GM21367 (cell line): ENCODE measurements around the gene INSM1.
A peak's percentile ranks its signal among the peaks of the same experiment; 100 is the strongest.
"Not testable (repeated sequence)": the region's sequence is repeated elsewhere in the genome, so short reads cannot be mapped to it uniquely, and the experiment has no call there.

Source experiments
- ATAC-seq: cut with Tn5 transposase; IDR thresholded peaks from one replicate; pipeline ENCODE4 v1.9.1; 2021; ENCODE audit not compliant: unreplicated experiment

Gene INSM1, protein sequence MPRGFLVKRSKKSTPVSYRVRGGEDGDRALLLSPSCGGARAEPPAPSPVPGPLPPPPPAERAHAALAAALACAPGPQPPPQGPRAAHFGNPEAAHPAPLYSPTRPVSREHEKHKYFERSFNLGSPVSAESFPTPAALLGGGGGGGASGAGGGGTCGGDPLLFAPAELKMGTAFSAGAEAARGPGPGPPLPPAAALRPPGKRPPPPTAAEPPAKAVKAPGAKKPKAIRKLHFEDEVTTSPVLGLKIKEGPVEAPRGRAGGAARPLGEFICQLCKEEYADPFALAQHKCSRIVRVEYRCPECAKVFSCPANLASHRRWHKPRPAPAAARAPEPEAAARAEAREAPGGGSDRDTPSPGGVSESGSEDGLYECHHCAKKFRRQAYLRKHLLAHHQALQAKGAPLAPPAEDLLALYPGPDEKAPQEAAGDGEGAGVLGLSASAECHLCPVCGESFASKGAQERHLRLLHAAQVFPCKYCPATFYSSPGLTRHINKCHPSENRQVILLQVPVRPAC

DNA sequence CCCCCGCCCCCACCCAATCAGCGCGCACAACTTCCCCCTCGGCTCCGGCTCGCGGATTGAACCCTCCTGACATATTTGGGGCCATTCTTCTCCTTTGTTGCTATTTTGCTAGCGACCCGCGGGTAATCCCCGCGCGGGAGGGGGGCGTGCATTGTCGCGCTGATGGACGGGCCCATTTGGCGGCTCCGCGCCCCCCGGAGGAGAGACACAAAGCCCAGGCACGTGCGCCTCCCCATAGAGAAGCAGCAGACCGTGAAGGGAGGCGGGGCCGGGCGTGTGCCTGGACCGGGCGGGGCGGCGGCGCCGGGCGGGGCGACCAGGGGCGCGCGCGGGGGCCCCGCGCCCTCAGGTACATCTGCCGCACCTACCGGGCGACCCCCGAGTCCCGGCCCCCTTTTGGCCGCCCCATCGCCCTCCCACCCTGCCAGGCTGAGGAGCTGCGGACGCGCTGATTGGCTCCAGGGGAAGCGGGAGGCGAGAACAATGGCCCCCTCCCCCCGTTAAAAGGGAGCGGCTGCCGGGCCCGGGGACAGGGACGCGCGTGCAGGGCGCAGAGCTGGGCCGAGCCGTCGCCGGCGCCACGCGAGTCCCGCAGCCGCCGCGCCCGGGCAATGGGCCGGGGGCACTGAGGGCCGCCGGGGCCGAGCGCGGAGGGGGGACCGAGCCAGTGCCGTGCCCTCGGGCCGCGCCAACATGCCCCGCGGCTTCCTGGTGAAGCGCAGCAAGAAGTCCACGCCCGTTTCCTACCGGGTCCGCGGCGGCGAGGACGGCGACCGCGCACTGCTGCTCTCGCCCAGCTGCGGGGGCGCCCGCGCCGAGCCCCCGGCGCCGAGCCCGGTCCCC, at the start of gene INSM1:
INSM1 (plus strand) TSS at position 530 of the 843 bp plus-strand sequence; CDS start at position 694, 164 bp downstream.
- ATAC-seq = no peak

DNA sequence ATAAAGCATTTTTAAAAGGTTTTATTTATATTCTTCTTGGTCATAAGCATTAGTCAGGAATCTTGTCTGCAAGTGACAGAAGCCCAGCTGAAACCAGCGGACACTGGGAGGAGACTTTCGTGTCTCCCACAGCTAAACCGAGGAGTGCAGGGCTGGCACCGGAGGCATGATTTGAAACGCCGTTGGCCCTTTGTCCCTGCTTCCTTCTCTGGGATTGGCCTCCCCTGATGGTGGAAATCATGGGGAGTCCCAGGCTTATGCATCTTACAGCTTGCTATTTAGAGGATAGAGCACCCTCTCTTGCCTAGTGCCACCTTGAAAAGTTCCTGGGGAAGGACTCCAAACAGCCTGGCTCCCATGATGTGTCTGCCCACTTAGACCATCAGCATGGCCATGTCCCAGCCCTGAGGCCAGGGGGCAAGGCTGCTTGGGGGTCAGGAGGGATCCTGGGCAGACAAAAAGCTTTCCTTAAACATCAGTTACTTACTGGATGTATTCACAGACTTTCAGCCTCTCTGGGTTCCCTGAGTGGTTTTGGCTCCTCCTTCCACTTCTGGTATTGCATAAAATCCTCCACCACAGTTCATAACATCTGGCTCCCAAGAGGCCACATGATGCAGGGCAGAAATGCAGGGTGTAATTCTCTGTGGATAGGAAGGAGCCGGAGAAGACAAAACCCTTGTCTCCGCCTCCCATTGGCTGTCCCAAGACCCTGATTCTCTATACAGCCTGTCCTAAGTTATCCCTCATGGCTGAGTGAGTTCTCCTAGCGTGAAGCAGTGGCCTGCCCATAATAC, 49.3 kb upstream of the INSM1 start:
- ATAC-seq = no peak

DNA sequence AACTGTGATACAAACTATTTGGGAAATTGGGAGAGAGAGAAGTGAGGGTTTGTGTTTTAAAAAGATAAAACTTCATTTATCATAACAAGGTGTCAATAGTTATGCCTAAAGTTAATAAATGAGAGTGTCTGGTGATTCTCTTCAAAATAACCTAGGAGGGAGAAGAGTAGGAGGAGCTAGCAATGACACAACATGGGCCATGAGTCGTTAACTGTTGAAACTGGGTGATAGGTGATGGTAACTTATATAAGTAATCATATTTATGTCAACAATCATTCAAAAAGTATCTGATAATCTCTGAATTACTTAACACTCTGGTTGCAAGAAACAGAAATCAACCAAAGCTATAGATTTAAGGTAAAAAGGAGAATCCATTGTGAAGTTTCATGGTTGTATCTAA, 46.8 kb upstream of the INSM1 start:
- ATAC-seq = no peak

DNA sequence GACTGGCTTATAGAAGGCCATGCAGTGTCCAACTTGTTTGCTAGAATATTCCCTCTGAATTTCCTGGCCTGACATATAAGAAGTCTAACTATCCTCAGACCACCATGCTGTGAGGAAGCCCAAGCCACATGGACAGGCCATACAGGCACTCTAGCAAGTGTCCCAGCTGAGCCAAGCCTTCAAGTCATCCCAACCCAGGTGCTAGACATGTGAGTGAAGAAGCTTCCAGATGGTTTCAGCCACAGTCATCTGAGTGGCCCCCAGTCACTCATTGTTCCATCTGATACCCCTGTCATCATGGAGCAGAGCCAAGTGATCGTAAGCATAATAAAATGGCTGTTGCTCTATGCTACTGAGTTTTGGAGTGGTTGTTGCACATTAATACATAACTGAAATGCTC, 46.0 kb upstream of the INSM1 start:
- no peak for ATAC-seq

DNA sequence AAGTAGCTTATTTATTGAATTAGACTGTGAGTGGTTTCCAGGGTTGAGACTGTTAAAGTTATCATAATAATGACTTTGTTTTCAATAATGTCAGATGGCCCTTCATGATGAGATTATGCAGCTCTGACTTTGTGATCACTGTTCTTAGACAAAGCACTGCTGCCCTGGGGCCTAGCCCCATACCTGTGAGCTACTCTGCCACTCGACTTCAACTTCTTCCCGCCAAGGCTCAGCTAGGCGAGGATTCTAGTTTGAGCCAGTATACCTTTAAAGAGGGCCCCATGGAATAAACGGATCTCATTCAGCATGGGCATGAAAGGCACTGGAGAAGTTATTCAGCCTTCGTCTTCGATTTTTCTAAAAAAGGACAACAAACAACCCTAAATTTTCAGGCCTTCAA, 45.0 kb upstream of the INSM1 start:
- ATAC-seq = no peak

DNA sequence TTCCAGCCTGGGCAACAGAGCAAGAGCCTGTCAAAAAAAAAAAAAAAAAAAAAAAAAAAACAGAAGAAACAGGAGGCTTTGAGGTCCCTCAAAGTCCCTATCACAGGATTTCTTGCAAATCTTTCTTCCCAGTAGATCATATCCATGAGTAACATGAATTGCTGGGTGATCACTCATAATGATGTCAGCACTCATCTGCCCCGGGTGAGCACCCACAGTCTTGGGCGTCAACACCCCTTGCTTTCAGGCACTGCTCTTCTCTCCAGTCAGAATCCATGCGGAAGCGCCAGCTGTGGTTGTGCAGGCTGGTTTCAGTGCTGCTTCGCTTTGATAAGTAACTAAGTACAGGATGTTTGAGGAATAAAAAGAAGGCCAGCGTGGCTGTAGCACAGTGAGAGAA, 40.2 kb upstream of the INSM1 start:
- no peak for ATAC-seq

DNA sequence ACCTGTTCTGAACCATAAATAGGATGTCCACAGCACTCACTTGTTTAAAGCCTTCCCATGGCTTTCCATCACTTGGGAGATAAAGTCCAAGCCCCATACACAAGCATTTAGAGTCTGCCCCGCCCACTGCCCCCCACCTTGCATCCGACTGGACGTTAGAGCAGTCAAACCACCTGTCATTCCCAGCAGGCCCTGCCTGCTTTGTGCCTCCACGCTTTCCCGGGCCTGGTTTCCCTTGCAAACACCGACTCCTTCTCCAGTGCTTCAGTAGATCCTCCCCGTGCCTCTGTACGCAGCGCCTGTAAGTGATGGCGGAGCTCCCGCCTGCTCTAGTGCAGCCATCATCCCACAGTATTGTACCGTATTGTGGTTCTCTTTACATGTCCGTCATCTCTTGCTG, 38.3 kb upstream of the INSM1 start:
- ATAC-seq = no peak

DNA sequence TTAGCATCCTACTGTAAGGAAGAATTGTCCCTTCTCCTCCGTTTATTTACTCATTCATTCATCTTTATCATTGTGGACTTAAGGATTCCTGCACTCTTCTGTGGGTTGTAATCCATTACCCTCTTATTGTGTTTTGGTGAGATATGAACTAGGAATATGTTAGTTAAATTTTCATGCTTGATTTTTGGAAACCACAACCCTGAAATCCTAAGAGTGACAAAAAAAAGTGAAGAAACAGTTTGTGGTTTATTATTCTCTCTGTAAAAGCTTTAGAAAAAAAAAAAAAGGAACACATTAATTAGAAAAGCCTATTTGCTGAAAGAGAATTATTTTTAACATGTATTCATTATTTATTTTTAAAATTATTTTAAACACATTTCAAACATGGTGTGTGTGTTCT, 36.7 kb upstream of the INSM1 start:
- ATAC-seq = no peak

DNA sequence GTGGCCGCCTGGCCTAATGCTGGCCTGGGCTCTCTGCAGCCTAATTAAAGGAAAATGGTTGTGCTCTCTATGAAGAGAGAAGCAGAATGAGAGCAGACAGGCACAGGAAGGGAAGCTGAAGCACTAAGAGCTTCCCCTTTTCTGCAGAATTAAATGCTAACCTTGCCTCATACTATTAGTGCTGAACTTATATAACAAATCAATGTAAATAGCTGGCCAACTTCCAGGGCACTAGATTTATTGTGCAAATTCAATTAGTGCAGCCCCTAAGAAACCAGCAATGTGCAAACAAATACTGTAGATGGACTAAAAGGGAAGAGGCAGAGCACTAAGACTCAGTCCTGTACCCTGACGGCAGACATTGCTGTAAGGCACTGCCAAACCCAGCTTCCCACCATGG, 36.1 kb upstream of the INSM1 start:
- ATAC-seq = no peak

DNA sequence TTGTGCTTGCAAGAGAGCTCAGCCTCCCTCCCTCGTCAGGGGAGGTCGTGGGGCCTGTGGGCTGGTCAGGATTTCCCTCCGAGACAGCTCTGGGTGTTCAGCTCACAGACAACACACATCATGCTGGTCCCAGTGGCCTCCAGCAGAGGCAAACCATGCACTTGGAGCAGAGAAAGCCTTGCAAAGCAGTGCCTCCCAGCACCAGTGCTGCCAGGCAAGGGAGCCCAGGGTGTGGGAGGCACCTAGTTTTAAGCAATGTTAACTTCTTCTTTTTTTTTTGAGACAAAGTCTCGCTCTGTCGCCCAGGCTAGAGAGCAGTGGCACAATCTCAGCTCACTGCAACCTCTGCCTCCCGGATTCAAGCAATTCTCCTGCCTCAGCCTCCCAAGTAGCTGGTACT, 34.0 kb upstream of the INSM1 start:
- no peak for ATAC-seq

DNA sequence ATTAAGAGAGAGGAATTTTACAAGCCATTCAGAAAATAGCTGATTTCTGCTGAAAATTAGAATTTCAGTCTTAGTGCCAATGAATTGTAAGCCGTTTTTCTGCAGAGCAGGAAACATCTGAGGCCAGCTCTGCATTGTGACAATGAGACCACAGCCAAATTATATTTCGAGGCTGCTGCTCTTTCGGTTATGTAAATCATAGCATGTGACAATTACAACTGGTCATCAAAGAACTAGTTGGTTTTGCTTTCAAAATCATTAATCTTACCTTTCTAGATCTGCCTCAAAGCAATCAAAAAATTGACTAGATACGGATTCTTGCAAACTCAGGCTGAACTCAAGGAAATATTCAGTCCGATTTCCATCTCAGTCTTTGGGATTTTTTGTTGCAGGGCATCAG, 33.4 kb upstream of the INSM1 start:
- peak; percentile 96 for ATAC-seq

DNA sequence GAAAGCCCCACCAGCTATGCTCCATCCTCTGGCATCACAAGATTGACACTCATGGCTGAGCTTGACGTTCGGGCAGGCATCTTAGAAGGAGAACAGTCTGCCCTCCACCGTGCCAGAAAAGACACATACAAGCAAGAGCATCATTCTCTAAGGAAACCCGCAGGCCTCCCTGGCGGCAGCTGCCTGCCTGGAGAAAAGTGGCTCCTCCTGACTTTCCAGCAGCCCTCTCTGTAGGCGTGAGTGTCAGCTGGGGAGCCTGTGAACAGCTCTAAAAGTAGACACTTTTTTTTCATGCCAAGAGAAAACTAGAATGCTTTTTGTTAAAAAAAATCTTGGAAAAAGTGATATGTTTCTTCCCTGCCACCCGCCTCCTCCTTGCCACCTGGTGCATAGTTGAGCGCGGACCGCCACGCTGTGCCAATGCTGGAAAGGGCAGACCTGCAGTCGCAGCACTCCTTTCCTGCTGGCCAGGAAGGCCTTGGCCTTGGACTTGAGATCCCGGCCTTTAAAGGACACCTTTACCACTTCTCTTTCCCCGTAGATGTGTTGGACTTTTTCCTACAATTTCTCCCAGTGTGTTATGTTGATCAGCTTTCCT, 29.7 kb upstream of the INSM1 start:
- no peak for ATAC-seq

DNA sequence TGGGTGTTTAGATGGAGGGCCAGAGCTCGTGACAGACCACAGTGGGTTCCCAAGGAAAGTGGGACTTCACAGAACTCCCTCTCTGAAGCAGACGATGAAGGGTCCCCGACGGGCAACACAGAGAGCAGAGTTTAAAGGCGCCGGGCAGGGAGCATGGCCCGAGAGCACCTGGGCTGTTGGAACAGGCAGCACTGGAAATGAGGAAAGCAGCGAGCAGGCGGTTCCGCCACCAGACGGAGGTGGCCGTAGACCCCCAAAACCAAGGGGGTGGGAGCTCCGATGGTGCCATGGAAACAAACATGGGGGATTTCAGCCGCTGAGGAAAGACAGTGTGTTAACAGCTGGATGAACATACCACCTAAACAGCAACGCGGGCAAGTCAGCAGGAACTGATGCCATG, 27.5 kb upstream of the INSM1 start:
- ATAC-seq = no peak

DNA sequence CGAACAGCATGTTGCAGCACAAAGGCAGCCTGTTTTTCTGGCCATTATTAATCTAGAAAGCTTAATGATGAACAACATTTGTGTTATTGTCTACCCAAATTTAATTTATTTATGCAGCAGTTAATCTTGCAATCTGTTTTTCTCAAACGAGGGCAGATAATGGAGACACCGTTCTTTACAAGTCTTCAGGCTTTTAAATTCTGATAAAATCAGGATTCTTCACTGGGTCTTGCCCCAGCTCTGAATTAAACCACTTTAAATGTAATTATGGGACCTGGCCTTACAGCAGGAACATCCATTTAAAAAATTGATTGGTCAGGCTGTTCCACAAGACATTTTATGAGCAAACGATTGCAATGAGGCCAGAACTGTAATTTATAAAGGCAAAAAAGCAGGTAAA, 26.5 kb upstream of the INSM1 start:
- no peak for ATAC-seq

DNA sequence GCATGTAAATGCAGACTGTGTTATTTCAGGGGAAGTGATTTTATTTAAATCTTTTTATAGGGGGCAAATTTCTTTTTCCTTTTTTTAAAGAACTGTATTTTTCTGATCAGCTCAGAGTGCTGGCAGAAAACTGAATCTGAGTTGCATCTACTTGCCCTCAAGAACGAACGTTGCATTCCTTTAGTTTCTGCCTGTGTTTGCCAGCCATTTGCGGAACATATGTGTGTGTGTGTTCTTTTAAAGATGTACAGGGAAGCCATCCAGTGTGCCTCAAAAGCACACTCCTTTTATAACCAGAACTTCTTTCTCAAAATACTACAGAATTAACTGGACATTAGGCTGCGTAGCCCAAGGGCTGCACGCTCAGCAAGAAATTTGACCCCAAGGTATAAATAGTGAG, 25.8 kb upstream of the INSM1 start:
- ATAC-seq = no peak

DNA sequence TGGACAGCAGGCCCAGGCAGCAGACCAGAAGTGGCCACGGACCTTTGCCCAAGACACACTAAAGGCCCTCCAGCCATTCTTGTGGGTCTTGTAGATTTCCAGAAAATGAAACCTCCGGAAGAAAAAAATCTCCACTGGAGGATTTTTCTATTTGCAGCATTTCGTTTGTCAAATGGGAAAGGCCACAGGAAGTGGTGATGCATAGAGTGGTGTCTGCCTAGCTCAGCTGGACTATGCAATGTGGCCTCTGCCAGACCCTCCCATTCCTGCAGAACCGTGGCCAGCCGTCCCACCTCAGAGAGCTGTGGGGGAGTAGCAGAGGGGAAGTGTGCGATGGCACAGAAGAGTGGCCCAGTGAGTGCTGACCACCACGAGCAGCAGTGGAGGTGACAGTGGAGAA, 24.0 kb upstream of the INSM1 start:
- ATAC-seq = no peak

DNA sequence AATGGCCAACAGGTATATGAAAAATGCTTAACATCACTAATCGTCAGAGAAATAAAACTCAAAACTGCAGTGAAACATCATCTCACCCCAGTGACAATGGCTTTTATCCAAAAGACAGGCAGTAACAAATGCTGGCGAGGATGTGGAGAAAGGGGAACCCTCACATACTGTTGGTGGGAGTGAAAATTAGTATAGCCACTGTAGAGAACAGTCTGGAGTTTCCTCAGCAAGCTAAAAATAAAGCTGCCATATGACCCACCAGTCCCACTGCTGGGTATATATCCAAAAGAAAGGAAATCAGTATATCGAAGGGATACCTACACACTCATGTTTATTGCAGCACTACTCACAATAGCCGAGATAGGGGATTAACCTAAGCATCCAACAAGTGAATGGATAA, 23.4 kb upstream of the INSM1 start:
- no peak for ATAC-seq

DNA sequence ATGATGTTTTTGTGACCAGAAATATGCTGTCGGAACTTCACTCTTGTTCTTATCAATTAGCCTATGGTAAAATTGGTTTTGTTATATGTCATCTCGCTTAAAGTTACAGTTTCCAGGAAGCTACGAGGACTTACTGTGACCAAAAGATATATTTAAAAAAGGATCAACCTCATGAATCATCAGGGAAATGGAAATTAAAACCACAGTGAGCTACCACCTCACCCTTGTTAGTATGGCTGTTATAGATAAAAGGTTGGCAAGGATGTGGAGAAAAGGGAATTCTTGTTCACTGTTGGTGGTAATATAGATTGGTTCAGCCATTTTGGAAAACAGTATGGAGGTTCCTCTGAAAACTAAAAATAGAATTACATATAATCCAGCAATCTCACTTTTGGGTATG, 14.3 kb upstream of the INSM1 start:
- no peak for ATAC-seq

DNA sequence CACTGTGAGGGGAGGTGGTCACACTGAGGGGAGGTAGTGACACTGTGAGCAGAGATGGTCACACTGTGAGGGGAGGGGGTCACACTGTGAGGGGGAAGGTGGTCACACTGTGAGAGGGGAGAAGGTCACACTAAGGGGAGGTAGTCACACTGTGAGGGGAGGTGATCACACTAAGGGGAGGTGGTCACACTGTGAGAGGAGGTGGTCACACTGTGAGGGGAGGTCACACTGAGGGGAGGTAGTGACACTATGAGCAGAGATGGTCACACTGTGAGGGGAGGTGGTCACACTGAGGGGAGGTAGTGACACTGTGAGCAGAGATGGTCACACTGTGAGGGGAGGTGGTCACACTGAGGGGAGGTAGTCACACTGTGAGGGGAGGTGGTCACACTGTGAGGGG, 12.4 kb upstream of the INSM1 start:
- not testable (repeated sequence) for ATAC-seq

DNA sequence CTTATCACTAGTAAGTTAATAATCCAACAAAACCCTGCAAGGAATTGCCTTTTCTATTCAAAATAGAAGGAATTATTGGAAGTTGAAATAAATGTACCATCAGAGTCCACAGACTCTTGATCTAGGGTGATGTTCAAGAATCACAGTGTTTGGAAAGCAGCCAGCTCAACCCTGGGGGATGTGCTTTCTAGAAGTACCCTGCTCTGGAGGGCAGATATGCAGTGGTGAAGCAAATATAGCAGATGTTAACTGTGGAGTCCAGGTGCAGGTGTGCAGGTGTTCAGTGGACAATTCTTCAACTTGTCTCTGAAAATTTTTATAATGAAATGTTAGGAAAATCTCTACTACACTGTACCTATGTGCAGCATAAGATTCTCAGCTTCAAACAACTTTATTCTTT, 9.1 kb upstream of the INSM1 start:
- no peak for ATAC-seq

DNA sequence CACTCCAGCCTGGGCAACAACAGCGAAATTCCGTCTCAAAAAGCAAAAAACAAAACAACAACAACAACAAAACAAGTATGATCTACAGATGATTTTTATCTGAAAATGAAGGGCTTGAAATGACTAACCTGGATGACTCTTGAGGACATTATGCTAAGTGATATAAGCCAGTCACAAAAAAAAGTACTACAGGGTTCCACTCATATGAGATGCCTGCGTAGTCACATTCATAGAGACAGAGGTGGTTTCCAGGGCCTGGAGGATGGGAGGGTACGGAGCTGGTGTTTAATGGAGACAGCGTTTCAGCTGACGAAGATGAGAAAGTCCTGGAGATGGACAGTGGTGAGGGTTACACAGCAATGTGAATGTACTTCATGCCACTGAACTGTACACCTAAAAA, 8.3 kb upstream of the INSM1 start:
- ATAC-seq = no peak
